Activated naive CD8-positive, alpha-beta T cell treated with anti-CD3 and anti-CD28 coated beads, Interleukin-2, amount 50 U/mL, for 24 hours (primary cell): ENCODE measurements around the gene EPOP.
A peak's percentile ranks its signal among the peaks of the same experiment; 100 is the strongest.

ENCODE experiments used
- ATAC-seq: fragments of 150-1000 bp; cut with Tn5 transposase; one replicate; pipeline ENCODE4 v1.10.0; 2021
- DNase-seq: peaks from one replicate; pipeline ENCODE4 v3.0.0; 2021
- H3K27ac Mint-ChIP-seq: one replicate; pipeline ENCODE4 v1.8.0; 2021; ENCODE audit warnings: mild to moderate bottlenecking, mixed read lengths
- H3K27me3 Mint-ChIP-seq: one replicate; pipeline ENCODE4 v1.8.0; 2021; ENCODE audit warnings: mixed read lengths
- H3K36me3 Mint-ChIP-seq: one replicate; pipeline ENCODE4 v1.8.0; 2021; ENCODE audit warnings: low read depth, mixed read lengths
- H3K4me1 Mint-ChIP-seq: one replicate; pipeline ENCODE4 v1.8.0; 2021; ENCODE audit warnings: mixed read lengths
- H3K4me3 Mint-ChIP-seq: one replicate; pipeline ENCODE4 v1.8.0; 2021; ENCODE audit warnings: mild to moderate bottlenecking, moderate library complexity, mixed read lengths
- H3K9me3 Mint-ChIP-seq: one replicate; pipeline ENCODE4 v1.8.0; 2021; ENCODE audit warnings: mixed read lengths

The EPOP gene

GRCh38 chr17:38671939-38672720 is 2.6 kb downstream of the EPOP start:
- Mint-ChIP-seq H3K27me3 (peaks cover 40% of the 10 kb centered on the region), H3K4me3 (peak overlapping the region; percentile 81), H3K9me3 (no peaks in the 10 kb centered on the region), H3K4me1 (peaks cover 45% of the 10 kb centered on the region), H3K27ac (no peak overlapping the region), H3K36me3 (peaks cover 10% of the 10 kb centered on the region)
- ATAC-seq (no peak), DNase-seq (no peak)

- H3K9me3 Mint-ChIP-seq: no peaks in the 10 kb centered on the region
- H3K27me3 Mint-ChIP-seq: peaks cover 44% of the 10 kb centered on the region
- ATAC-seq: no peak
- peaks cover 10% of the 10 kb centered on the region for H3K36me3 Mint-ChIP-seq
- H3K4me1 Mint-ChIP-seq: peaks cover 22% of the 10 kb centered on the region
- no peak overlapping the region for H3K27ac Mint-ChIP-seq
- DNase-seq: no peak
- no peak overlapping the region for H3K4me3 Mint-ChIP-seq
Observed at GRCh38 chr17:38669520-38669919, 5.2 kb downstream of the EPOP start.

- Mint-ChIP-seq H3K27me3 (peaks cover 56% of the 10 kb centered on the region), H3K4me1 (peaks cover 19% of the 10 kb centered on the region), H3K4me3 (no peak overlapping the region), H3K36me3 (peaks cover 8% of the 10 kb centered on the region), H3K27ac (no peak overlapping the region), H3K9me3 (no peaks in the 10 kb centered on the region)
- DNase-seq (no peak), ATAC-seq (no peak)
Observed at GRCh38 chr17:38667787-38668122, 7.0 kb downstream of the EPOP start.

- no peak overlapping the region for H3K27ac Mint-ChIP-seq
- peak; percentile 60 for ATAC-seq
- no peak overlapping the region for H3K4me3 Mint-ChIP-seq
- H3K4me1 Mint-ChIP-seq: peaks cover 15% of the 10 kb centered on the region
- no peaks in the 10 kb centered on the region for H3K9me3 Mint-ChIP-seq
- H3K27me3 Mint-ChIP-seq: peaks cover 55% of the 10 kb centered on the region
- peak; percentile 67 for DNase-seq
- H3K36me3 Mint-ChIP-seq: peaks cover 8% of the 10 kb centered on the region
Observed at GRCh38 chr17:38667099-38667786, 7.5 kb downstream of the EPOP start.

GRCh38 chr17:38663964-38664644 is 10.7 kb downstream of the EPOP start:
- H3K36me3 Mint-ChIP-seq: no peaks in the 10 kb centered on the region
- ATAC-seq (no peak), DNase-seq (no peak)
- no peak overlapping the region for H3K4me3 Mint-ChIP-seq
- H3K27ac Mint-ChIP-seq: no peak overlapping the region
- peaks cover 41% of the 10 kb centered on the region for H3K27me3 Mint-ChIP-seq
- H3K9me3 Mint-ChIP-seq: no peaks in the 10 kb centered on the region
- H3K4me1 Mint-ChIP-seq: no peaks in the 10 kb centered on the region

- peak; percentile 86 for ATAC-seq
- Mint-ChIP-seq H3K36me3 (no peaks in the 10 kb centered on the region), H3K4me3 (no peak overlapping the region), H3K27me3 (peaks cover 33% of the 10 kb centered on the region), H3K9me3 (no peaks in the 10 kb centered on the region), H3K4me1 (peaks cover 6% of the 10 kb centered on the region), H3K27ac (no peak overlapping the region)
- DNase-seq: peak; percentile 68
Observed at GRCh38 chr17:38663125-38663751, 11.5 kb downstream of the EPOP start.

- peaks cover 20% of the 10 kb centered on the region for H3K4me1 Mint-ChIP-seq
- DNase-seq (no peak), ATAC-seq (no peak)
- H3K9me3 Mint-ChIP-seq: no peaks in the 10 kb centered on the region
- H3K27ac Mint-ChIP-seq: no peak overlapping the region
- no peak overlapping the region for H3K4me3 Mint-ChIP-seq
- peaks cover 26% of the 10 kb centered on the region for H3K27me3 Mint-ChIP-seq
- H3K36me3 Mint-ChIP-seq: no peaks in the 10 kb centered on the region
Observed at GRCh38 chr17:38660097-38661025, 14.4 kb downstream of the EPOP start.

GRCh38 chr17:38659415-38659814 is 15.3 kb downstream of the EPOP start:
- Mint-ChIP-seq H3K4me1 (peaks cover 28% of the 10 kb centered on the region), H3K27me3 (peaks cover 22% of the 10 kb centered on the region), H3K4me3 (no peak overlapping the region), H3K9me3 (no peaks in the 10 kb centered on the region), H3K27ac (no peak overlapping the region), H3K36me3 (no peaks in the 10 kb centered on the region)
- DNase-seq: no peak
- ATAC-seq: no peak

GRCh38 chr17:38658741-38659345 is 15.9 kb downstream of the EPOP start:
- H3K27me3 Mint-ChIP-seq: peaks cover 16% of the 10 kb centered on the region
- H3K36me3 Mint-ChIP-seq: no peaks in the 10 kb centered on the region
- ATAC-seq (no peak), DNase-seq (no peak)
- no peak overlapping the region for H3K4me3 Mint-ChIP-seq
- no peaks in the 10 kb centered on the region for H3K9me3 Mint-ChIP-seq
- peaks cover 33% of the 10 kb centered on the region for H3K4me1 Mint-ChIP-seq
- H3K27ac Mint-ChIP-seq: no peak overlapping the region

GRCh38 chr17:38657824-38658740 is 16.7 kb downstream of the EPOP start:
- H3K27ac Mint-ChIP-seq: no peak overlapping the region
- no peaks in the 10 kb centered on the region for H3K9me3 Mint-ChIP-seq
- H3K27me3 Mint-ChIP-seq: peaks cover 14% of the 10 kb centered on the region
- peaks cover 38% of the 10 kb centered on the region for H3K4me1 Mint-ChIP-seq
- no peak for DNase-seq
- no peak for ATAC-seq
- no peak overlapping the region for H3K4me3 Mint-ChIP-seq
- H3K36me3 Mint-ChIP-seq: no peaks in the 10 kb centered on the region

GRCh38 chr17:38656959-38657823 is 17.6 kb downstream of the EPOP start:
- Mint-ChIP-seq H3K4me3 (peak overlapping the region; percentile 48), H3K36me3 (no peaks in the 10 kb centered on the region), H3K27ac (peak overlapping the region; percentile 46), H3K9me3 (no peaks in the 10 kb centered on the region), H3K4me1 (peaks cover 38% of the 10 kb centered on the region), H3K27me3 (peaks cover 9% of the 10 kb centered on the region)
- ATAC-seq (peak; percentile 20), DNase-seq (no peak)
